HT1080 (cell line): Measurements from ENCODE around the gene TYROBP. TPM values are rescaled to one million over a fixed set of nuclear protein-coding genes. Genes with fewer than 3 reads are reported as not detected.
"Not testable (repeated sequence)": the region's sequence is repeated elsewhere in the genome, so short reads cannot be mapped to it uniquely, and the experiment has no call there.

Experiments used
- DNase-seq: peaks from one replicate; pipeline ENCODE4 v3.0.0-alpha.2; 2015; ENCODE audit warnings: low read depth
- polyA plus RNA-seq, 2 experiments: library from polyadenylated mRNA; depleted of rRNA; stranded (reverse); fragments of >200 nt; gene quantifications; 2 replicates each; pipeline ENCODE4 v1.2.3, GENCODE V29; 2015
- total RNA-seq: library from RNA; depleted of rRNA; stranded (reverse); fragments of >200 nt; shearing (Covaris generic); gene quantifications from 2 replicates; pipeline ENCODE4 v1.2.3, GENCODE V29; 2014; rRNA removed

TYROBP gene
- total RNA-seq: not detected in 2 replicates
- not detected in 2 replicates for polyA plus RNA-seq (2015; cell fraction: cytosol; rRNA removed)
- not detected in 2 replicates for polyA plus RNA-seq (2015; cell fraction: nucleus; rRNA removed)

DNA sequence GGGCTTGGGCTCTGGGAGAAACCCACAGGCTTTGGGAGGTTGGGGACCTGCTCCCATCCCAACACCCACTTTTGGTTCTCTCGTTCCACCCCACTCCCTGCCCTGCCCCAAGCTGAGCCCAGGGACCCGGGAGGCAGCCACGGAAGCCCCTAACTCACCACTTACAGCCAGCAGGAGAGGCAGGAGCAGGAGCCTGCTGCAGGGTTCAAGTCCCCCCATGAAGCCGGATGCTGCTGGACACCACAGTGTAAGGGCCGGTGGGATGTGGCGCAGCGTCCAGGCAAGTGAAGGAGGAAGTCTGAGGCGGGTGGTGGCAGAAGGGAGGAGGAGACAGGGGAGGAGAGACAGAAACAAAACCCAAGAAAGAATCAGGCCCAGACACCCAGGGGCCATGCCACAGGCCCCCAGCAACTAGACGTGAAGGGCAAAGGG is at the start of gene TYROBP:
TSS of gene TYROBP (minus strand) at position 286 of the 432 bp plus-strand sequence. CDS start at position 219, 67 bp downstream.
- DNase-seq: no peak

- DNase-seq: not testable (repeated sequence)
Observed at GRCh38 chr19:35957411-35957810, 49.3 kb upstream of the TYROBP start.

- no peak for DNase-seq
Observed at GRCh38 chr19:35955881-35956634, 48.0 kb upstream of the TYROBP start.

GRCh38 chr19:35949131-35949530 is 41.0 kb upstream of the TYROBP start:
- no peak for DNase-seq

DNA sequence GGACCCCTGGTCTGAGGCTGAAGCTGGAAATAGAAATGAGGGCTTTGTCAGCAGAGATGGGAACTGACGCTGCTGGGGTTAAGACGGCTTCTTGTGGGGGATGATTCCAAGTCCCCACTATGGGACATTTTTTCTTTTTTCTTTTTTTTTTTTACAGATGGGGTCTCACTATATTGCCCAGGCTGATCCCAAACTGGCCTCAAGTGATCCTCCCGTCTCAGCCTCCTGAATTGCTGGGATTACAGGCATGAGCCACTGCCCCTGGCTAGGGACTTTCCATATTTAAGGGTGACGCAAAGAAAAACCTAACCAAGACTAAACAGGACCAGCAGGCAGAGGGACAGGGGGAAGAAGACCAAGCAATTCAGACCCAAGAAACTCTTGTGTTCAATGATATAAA is 38.1 kb upstream of the TYROBP start:
- DNase-seq: no peak

DNA sequence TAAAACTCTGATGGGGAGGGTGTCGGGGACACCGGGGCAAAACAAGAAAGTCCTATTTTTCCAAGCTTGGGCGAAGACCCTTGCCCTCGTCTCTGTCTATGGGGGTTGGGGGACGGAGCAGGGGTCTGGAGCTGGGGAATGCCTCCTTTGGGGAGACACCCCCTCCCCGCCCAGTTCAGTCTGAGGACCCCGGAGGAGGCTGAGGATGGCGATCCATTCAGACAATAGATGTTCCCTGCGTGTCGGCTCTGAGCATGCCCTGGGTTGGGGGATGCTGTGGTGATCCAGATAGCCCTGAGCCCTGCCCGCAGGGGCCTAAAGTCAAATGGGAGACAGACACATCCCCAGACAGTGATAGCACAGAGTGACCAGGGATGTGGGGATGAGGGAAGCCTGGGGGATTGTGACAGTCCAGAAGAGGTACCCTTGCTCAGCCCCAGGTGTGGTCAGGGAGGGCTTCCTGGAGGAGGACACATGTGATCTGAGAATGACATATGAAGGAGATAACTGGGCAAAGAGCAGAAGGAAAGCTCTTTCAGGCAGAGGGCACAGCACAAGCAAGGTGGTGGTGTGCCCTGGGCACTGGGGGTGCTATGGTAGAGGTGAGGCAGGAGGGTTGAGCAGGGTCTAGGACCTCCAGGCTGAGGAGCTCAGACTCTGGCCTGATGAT is 37.2 kb upstream of the TYROBP start:
- no peak for DNase-seq

DNA sequence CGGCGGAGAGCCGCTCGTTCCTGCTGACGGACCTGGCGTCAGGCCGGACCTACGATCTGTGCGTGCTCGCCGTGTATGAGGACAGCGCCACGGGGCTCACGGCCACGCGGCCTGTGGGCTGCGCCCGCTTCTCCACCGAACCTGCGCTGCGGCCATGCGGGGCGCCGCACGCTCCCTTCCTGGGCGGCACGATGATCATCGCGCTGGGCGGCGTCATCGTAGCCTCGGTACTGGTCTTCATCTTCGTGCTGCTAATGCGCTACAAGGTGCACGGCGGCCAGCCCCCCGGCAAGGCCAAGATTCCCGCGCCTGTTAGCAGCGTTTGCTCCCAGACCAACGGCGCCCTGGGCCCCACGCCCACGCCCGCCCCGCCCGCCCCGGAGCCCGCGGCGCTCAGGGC is 36.5 kb upstream of the TYROBP start:
- DNase-seq: no peak

DNA sequence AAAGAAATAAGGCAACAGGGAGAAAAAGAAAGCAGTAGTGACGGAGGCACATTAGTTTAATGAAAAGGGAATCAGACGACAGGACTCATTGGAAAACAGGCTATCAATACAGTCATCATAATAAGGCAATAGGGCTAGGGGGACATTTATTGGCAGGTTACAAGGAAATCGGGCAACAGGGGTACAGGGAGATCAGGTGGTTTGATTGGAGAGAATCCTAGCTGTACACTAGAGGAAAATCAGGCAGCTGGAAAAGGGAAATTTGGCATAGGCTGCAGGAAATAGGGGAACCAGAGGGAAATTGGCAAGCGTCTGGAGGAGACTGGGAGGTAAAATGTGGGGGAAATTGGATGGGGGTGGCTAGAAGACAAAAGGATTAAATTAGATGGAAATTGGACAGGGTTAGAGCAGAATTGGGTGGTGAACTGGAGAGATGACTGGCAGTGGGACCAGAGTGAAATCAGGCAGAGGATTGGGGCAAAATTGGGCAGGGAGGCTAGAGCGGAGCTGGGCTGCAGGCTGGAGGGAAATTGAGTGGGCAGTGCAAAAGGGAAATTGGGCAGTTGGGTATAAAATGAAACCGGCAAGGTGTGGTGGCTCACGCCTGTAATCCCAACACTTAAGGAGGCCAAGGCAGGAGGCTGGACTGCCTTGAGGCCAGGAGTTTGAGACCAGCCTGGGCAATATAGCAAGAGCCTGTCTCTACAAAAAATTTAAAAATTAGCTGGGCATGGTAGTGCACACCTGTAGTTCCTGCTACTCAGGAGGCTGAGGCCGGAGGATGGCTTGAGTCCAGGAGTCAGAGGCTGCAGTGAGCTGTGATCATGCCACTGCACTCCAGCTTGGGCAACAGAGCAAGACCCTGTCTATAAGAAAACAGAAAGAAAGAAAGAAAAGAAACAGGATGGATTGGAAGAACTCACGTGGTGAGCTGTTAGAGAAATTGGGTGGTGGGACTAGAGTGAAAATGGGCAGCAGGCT is 35.5 kb upstream of the TYROBP start:
- DNase-seq: no peak

DNA sequence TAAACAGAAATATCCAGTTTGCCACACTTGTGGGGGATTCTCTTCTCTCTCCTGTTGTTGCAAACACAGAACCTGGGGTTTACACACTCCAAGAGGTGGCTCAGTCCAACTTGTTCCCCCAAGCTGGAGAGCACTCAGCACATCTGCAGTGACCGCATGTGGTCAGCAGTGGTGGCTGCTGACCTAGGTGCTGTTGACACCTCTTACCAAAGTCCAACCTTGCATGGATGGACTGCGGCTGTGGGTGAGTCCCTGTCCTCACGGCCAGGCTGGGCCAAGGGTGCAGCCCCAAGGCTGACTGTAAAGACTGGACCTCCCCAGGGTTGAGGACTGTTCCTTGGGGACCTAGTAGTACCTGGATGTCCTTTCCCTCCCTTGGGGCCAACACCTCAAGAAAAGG is 34.1 kb upstream of the TYROBP start:
- no peak for DNase-seq

- no peak for DNase-seq
Observed at GRCh38 chr19:35940839-35941238, 32.7 kb upstream of the TYROBP start.

GRCh38 chr19:35940078-35940775 is 32.1 kb upstream of the TYROBP start:
- no peak for DNase-seq

GRCh38 chr19:35939307-35940077 is 31.4 kb upstream of the TYROBP start:
- no peak for DNase-seq

DNA sequence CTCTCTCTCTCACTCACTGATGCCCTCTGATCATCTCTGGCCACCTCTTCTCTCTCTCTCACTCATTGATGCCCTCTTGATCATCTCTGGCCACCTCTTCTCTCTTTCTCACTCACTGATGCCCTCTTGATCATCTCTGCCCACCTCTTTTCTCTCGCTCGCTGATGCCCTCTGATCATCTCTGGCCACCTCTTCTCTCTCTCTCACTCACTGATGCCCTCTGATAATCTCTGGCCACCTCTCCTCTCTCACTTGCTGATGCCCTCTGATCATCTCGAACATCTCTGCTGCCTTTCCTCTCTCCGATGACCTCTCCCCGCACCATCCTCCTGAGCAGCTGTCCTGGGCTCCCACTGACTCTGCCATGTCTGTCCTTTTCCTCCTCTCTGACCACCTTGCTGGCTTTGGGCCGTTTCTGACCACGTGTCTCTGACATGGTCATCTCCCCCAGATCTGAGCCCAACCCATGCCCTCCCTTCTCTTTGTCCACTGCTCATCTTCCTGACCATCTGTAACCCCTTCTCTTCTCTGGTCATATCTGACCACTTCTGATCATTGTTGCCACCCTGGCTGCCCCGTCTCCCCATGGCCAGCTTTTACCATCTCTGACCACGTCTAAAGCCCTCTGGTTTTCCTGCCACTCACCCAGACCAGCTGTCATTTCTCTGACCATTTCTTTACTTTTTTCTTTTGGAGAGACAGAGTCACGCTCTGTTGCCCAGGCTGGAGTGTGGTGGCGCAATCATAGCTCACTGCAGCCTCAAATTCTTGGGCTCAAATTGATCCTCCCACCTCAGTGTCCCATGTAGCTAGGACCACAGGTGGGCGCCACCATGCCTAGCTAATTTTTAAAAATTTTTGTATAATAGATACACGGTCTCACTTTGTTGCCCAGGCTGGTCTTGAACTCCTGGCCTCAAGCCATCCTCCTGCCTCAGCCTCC is 30.5 kb upstream of the TYROBP start:
- DNase-seq: no peak

- no peak for DNase-seq
Observed at GRCh38 chr19:35937345-35938281, 29.5 kb upstream of the TYROBP start.

DNA sequence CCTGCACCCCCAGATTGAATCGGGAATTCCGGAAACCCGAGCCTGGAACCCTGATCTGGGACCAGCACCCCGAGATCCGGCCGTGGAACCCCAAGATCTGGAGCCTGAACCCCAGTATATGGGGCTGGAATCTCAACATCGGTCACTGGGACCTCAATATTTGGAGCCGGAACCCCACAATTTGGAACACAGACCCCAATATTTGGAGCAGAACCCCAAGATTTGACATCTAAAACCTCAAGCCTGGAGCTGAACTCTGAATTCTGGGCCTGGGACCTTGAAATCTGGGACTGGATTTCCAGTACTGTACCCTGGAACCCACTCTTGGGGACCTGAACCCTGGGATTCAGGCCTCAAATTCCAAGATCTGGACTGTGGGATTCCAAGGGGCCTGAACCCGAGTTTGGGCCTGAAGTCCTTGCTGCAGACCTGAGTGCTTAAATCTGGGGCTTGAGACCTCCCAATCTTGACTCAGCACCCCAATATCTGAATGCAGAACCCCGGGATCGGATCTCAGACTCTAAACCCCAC is 28.7 kb upstream of the TYROBP start:
- DNase-seq: no peak

- peak; percentile 48 for DNase-seq
Observed at GRCh38 chr19:35935911-35936737, 28.0 kb upstream of the TYROBP start, which contains the start of gene LRFN3. TSS of gene LRFN3 (plus strand) at chr19:35936374. CDS start at chr19:35939426, 3,052 bp downstream.
